ENCODE results near the gene TAS1R2. TPM values are rescaled to one million over a fixed set of nuclear protein-coding genes. Genes with fewer than 3 reads are reported as not detected.
"Not testable (repeated sequence)": the region's sequence is repeated elsewhere in the genome, so short reads cannot be mapped to it uniquely, and the experiment has no call there.

The TAS1R2 gene
- not detected in 2 replicates for total RNA-seq

DNA sequence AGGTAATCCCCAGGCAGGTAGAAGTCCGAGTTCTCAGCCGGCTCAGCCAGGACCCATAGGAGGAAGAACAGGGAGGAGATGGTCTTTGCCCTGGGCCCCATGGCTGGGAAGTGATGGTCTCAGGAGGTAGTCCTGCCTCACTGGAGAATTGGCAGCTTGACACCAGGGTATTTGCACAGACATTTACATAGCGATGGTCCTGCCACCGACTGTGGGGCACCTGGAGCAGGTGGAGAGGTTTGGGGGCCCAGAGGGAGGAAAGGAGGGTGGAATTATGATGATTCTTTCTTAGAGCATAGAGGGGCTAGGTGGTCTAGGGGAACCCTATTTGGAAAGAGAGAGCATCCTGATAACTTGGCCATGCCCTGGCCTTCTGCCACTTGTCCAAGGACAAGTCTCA, at the start of gene TAS1R2:
TSS of gene TAS1R2 (minus strand) at position 101 of the 400 bp plus-strand sequence. CDS start at position 101, 0 bp downstream.
- no peak for DNase-seq

DNA sequence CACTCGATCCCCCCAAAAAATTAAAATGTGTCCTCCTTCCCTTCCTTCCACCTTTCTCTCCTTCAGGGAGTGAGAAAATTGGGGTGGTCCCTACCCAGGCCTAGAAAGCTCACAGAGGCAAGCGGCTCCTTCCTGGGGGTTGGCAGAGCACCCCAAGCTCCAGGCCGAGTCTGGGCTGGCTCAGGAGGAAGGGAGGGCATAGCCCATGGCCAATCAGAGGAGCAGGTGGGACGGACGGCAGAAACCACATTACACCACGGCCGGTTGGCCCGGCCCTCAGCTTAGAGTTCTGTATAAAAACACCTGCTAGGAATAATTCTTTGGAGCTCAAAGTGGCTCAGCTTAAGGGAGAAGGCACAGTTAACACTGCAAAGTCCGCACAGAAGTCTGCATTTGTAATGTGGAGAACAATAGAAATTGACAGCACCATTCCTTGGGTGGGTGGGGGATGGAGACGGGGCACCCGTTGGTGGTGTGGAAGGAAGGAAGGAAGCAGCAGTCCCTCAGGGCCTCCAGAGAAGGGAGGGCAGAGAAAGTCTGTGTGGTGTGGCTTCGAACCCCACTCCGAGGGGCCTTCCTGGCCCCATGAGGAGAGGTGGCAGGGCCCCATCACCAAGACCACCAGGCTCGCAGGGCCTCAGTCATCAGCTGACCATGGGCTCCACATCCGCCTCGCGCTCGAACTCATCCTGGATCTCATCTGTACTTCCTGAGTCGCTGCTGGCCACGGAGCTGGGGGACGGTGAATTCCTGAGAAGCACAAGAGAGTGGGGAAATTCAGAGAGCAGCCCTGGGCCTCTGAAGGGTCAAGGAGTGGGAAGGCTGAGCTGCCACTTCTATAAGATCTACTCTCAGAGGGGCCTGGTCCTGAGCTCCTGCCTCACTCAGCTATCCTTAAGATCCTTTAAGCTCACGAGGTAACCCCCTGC, 48.7 kb upstream of the TAS1R2 start:
- DNase-seq, result peak; percentile 66

DNA sequence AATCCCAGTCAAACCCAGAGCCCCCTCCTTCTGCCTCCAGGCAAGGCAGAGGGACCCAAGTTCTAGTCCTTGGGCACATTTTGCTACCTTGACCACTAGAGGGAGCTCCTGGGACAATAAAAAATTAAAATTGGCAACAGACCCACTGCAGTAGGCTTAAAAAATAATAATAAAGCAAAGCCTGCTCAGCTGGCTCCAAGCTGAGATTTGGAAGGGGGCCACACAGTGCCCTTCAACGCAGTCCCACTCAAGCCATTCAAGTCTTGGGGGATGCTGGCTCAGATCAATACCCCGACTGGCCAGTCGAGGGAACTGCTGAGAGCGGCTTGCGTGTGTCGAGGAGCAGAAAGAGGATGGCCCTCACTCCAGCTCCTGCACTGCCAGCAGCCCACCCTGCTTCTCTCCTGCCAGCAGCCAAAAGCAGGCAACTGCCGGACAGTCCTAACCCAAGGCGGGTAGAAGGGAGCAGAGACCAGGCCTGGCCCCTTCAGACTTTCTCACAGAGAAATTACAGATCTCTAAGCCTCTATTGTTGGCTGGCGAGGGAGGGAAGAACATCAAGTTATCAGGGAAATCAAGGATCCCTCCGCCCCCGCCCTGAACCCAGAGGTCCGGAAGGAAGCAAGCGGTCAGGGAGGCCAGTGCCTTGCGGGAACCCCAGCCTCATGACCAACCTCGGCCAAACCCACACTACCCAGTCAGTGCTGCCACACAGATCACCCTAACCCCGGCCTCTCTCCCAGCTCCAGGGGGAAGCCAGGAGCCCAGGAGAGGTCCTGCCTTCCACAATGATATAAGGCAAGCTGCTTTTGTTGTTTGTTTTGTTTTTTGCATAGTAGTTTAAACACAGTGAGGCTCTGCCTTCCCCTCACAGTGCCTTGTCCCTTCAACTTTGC, 47.8 kb upstream of the TAS1R2 start:
- DNase-seq, result peak; percentile 81

DNA sequence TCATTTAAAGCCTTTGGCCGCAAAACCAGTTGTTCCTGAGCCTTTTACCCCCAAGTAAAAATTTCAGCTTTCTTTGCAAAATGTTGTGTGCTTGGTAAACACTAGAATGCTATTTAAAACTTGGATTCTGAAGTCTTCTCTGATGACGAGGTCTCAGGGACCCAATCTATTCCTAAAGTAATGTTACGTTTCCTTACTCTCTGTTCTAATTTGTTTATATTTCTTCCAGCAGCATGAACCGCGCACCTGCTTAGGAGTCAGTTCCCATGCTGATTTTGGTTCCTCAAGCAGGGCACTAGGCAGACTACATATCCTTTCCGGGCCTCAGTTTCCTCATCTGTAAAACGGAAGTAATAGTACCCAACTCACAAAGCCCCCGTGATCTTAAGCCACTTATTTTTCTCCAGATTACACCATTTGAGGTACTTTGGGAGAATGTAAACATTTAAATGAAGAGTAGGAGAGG, 43.9 kb upstream of the TAS1R2 start:
- no peak for DNase-seq

DNA sequence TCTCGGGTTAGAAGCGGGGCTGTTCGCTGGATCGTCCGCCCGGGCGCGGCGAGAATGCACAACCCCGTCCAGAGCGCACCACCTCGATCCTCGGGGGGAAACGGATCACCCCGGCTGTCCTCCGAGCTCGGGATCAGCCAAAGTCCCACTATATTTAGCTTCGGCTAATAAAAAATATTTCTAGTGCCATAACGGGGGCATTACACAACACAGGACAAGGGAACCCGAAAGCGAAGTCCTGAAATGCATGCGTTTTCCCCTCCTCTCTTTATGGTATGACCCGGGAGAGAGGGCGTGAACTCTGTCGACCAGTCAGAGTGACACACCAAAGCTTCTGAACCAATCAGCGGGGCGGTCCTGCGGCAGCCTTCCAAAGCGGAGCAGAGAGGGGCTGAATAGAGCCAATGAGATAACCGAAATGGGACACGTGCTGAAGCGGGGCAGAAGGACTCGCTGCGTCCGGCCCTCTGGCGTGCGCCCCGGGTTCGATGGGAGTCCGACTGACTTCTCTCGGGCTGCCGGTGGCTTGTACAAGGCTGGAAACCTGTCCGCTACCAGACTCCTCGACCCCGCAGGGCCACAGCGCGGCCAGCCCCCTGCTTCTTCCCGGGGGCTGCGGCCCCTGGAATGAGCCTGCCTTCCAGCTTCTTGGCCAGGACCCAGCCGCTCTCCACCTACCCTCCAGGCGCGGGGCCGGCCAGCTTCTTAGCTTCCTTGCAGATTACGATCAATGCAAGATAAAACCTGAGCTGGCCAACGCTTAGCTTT, 43.2 kb upstream of the TAS1R2 start, which contains the start of gene ALDH4A1:
TSS of gene ALDH4A1 (minus strand) at position 33 of the 768 bp plus-strand sequence. CDS start at position 1, 32 bp downstream.
- DNase-seq, result peak; percentile 99

DNA sequence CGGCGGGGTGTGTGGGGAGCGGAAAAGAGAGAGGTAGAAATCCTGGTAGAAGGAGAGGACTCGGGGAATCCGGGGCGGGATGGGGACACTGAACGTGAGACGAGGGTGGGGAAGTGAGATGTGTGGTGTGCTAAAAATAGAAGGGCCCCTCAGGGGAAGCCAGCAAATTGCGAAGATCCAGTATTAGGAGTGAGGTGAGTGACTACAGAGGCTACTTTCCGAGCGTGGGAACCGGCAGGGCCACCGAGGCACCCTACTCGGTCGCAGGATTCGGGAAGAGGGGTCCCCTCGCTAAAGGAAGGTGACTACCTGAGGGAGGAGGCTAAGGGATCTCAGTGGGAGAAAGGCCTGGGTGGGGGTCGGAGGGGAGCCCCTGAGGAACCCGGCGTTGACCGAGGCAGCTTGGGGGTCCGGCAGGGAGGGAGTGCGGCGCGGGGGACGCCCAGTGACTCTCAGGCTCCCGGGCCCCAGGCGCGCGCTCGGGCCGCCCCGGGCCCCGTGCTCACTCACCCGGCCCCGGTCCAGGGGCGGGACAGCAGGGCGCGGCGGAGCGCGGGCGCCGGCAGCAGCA, 42.6 kb upstream of the TAS1R2 start:
- no peak for DNase-seq

DNA sequence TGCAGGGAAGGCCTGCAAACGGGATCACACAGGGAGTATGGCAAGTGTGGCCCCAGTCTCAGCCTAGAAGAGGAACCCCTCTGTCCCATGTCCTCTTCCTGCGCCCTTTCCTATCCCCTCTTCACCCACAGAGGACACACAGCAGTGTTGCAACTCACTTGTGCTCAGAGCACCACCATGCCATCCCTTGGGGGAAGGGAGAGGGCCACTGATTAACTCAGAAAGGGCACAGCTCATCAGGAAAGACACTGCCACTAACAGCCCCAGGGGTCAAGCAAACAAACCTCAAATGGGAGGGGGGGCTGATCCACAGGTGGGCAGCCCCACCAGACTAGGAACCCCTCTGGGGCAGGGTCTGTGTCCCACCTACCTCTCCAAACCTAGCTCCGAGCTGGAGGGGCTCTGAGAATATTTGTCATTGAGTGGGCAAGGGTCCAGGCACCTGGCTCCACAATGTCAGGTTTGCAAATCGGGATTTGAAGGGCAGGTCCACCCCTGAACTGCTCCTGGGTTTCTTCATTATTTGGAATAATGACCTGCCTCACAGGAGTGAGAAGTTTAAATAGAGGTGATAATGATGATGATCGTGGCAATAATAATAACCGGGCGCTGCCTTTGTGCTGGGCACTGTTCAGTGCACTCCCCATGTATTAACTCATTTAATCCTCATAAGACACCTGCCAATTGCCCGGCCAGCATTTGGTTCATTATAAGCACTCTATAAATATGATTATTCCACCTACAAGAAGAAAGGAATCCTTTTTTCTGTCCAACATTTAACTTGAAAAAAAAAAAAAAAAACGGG, 41.9 kb upstream of the TAS1R2 start:
- no peak for DNase-seq

DNA sequence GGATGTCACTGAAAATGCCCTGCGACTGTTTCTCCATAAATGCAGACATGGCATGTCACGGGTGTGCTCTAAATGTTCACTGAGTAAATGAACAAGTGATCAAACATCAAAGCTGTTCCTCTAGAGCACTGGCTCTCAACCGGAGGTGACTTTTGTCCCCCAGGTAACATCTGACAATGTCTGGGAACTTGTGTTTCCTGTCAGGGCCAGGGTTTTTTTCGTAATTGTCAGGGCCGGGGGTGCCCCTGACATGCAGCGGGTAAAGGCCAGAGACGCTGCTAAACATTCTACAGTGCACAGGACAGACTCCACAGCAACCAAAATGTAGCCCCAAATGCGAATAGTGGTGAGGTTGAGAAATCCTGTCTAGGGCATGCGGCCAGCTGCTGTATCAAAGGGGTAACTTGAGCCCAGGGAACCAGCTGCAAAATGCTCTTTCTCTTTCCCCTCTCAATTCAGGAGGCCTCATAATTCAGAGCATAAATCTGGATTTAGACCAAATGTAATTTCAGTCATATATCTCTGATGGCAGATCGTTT, 40.9 kb upstream of the TAS1R2 start:
- DNase-seq, result no peak

DNA sequence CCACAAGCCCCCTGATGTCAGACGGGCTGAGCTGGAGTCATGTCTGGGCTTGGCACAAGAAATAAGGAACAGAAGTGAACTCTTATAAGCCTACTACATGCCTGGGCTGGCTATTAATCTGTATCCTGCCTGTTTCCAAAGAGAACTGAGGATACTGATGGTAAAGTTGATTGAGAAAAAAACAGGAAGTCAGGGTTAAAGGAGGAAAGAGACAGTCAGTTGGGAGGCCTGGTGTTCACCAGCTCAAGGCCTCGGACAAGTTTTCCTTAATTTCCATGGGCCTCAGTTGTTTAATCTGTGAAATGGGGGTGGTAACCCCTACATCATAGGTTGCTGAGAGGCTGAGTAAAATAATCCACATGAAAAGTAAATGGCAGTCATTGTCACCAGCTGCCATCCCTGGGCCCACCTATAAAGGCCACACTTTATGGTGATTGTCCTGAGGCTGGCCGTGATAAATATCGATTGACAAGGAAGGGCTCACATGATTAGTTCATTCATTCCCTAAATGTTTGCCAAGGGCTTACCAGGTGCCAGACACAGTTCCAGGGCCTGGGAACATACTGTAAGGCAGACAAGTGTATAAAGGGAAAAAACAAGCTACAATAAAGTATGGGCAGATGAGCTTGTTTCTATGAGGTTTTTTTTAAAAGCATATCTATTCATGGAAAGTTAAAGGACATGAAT, 40.0 kb upstream of the TAS1R2 start:
- no peak for DNase-seq

DNA sequence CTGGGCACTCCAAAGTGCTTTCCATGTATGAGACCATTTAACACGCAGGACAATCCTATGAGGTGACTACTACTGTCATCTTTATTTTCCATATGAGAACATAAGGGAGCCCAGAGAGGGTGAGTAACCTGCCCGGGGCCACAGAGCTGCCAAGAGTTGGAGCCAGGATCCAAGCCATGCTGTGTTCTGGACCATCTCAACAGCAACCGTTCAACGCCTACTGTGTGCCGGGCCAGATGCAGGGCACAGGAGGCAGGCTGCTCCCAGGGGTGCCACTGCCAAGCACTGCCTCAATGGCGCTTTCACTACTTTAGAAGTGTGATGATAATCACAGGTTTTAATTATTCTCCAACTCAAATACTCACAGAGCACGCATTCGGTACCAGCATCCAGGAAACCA, 39.1 kb upstream of the TAS1R2 start:
- DNase-seq, result no peak

DNA sequence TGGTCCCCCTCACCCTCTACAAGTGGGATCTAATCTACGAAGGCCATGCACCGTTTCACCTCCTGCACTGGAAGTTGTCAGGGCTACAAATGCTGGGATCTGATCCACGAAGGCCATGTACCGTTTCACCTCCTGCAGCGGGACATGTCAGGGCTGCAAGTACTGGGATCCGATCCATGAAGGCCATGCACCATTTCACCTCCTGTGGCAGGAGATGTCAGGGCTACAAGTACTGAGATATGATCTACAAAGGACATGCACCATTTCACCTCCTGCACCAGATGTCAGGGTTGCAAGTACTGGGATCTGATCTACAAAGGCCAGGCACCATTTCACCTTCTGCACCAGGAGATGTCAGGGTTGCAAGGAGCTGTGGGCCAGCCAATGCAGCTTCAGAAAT, 35.9 kb upstream of the TAS1R2 start:
- DNase-seq, result no peak

DNA sequence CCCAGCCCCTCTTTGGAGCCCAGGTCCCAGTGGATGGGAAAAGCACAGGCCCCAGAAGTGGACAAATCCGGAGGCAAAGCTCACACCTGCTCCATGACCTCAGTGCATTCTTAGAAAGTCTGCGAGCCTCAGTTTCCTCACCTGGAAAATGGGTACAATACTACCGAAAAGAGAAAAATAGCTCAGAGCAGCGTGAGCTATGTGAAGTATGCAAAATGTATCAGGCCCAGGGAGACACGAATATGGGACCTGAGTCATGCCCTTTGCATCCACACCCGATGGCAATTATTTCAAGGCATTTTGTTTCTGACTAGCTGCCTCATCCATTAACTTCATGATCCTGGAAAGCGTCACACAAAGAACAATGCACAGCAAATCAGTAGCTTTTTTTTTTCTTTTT, 33.7 kb upstream of the TAS1R2 start:
- no peak for DNase-seq

DNA sequence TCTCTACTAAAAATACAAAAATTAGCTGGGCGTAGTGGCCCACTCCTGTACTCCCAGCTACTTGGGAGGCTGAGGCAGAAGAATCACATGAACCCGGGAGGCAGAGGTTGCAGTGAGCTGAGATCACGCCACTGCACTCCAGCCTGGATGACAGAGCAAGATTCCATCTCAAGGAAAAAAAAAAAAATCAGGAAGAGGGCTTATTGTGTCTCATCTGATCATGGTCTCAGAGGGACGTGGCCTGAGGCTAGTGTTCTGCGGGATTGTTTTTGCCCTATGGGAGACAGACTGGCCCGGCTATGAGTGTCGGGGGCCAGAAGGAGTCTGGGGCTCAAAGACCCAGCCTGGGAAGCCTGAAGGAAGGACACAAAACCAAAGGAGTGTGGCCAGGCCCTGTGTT, 32.4 kb upstream of the TAS1R2 start:
- not testable (repeated sequence) for DNase-seq

DNA sequence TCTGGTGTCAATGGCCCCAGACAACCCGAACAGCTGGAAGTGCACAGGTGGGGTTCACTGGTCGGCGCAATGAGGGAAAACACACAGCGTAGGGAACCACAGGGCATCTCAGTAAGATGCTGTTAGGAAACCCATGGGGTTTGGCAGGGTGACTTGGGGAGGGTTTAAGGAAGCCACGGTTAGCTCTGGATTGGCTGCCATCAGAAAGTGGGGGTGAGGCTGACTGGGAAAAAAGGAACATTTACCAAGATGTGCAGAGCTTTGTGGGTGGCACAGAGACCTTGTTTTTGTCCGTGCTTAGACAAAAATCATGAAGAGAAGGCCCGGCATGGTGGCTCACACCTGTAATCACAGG, 31.9 kb upstream of the TAS1R2 start:
- DNase-seq, result no peak

DNA sequence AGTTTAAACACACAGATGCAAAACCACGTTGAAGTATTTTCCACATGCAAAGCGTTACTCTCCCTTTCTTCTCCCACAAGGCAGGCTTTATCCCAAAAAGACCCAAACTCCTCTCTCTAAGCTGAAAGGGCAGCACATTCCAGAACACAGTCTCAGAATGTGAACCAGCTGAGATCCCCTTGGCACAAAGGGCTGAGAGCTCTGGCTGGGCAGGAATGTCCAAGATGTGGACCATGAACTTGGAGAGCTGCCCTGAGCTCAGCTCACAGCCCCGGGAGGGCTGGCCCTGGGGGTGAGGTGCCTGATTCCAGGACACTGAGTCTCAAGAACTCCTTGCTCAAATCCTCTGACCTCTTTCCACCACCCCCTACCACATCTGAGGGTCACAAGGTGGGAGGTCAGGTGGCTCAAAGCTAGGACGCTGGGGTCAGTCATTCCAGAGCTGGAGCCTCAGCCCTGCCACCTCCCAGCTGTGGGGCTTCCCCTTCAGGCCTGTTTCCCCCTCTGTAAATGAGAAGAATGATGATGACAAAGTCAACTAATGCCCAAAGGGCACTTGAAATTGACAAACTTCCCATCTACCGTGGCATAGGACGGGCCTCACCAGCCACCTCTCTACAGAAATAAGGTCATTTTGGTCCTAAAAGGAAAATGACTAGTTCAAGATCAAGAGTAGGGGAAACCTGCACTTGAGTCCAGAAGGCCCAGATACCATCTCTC, 31.4 kb upstream of the TAS1R2 start:
- DNase-seq, result no peak

DNA sequence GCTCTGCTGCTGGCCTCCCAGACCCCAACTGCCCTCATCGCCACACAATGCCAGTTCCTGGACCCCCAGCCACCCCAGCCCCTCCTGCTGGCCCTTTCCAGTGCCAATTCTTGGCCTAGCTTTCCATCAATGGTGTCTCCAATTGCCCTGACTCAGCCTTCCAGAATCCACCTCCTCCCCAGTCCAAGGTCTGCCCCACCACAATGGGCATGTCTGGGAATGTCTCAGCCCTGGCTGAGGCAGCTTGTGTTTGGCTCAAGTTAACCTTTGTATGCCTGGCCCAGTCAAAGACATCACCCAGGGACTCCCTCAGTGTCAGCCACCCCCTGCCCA, 26.5 kb upstream of the TAS1R2 start:
- DNase-seq, result no peak

DNA sequence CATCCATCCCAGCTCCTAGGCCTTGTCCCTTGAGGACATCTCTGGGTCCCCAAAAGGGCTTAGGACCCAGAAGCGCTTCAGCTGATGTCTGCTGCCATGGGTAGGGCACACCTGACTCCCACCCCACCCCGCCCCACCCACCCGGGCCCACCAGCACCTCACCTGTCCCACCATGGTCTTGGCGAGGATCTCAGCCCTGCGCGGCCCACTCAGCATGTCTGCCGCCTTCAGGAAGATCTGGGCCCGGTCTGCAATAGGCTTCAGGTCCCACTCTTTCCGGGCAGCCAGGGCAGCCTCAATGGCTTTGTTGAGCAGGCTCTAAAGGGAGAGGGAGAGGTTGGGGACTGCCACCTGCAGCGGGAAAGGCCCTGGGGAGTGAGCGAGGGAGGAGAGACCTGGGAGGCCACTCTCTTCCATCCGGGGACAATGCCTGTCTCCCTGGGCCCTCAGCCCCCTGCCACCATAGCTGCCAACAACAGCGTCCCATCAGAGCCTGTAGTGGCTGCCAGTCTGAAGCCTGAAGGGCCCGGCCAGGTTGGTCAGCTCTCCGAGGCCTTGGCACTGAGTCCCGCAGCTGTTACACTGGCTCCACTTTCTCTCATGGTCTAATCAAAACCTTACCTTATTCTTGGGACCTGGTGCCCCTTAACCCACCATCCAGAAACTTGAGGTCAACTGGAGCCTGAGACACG, 26.0 kb upstream of the TAS1R2 start:
- DNase-seq, result no peak

DNA sequence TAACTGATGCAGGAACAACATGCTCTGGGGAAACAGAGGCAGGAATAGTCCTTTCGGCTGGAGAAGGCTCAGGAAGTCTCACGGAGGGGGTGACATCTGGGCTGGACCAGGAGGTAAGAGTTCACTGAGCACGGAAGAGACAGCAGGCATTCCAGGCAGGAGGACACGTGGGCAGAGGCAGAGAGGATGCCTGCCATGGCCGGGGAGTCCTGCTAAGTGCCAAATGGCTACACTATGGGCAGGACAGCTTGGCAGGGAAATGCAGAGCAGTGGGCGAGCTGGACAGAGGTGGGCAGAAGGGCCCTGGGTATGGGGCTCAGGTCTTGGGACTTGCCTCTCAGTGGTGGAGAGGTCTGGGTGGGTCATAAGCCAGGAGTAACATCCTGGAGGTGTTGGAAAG, 25.3 kb upstream of the TAS1R2 start:
- no peak for DNase-seq

DNA sequence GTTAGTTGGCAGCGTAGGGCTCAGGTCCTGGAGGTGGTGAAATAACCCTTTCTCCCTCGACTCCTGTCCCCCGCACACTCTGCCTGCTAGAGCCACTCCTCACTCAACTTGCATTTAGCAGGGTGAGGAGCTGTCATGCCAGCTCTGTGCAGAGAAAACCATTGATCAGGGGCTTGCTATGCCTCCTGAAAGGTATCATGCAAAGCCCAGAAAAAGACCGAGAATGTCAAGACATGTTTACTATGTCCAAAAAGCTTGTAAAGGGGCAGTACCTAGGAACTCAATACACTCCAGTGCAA, 24.9 kb upstream of the TAS1R2 start:
- DNase-seq, result no peak
